GM12878 (cell line): ENCODE measurements around the gene GJD3. TPM values are rescaled to one million over a fixed set of nuclear protein-coding genes. Genes with fewer than 3 reads are reported as not detected.
A peak's percentile ranks its signal among the peaks of the same experiment; 100 is the strongest.

Experiments used
- BCL3 ChIP-seq: IDR thresholded peaks from 2 replicates; pipeline ENCODE4 v1.6.1; 2011; ENCODE audit warnings: borderline replicate concordance, low read depth, mild to moderate bottlenecking, moderate library complexity, low read length; ENCODE audit not compliant: insufficient read depth, poor library complexity, severe bottlenecking
- BRCA1 ChIP-seq: IDR thresholded peaks from 2 replicates; pipeline ENCODE4 v1.6.1; 2011; ENCODE audit warnings: low read depth, low read length, improper control_type of control experiment
- CBX3 ChIP-seq: fragments of 200-600 bp; sonication (generic); IDR thresholded peaks from 2 replicates; pipeline ENCODE4 v1.6.1; 2016; ENCODE audit warnings: low read depth, borderline replicate concordance
- CHD1 ChIP-seq: IDR thresholded peaks from 2 replicates; pipeline ENCODE4 v1.6.1; 2012; ENCODE audit warnings: low read depth, low read length, improper control_type of control experiment
- CHD4 ChIP-seq: fragments of 200-600 bp; sonication (generic); IDR thresholded peaks from 2 replicates; pipeline ENCODE4 v1.6.1; 2016; ENCODE audit warnings: mild to moderate bottlenecking
- CREM ChIP-seq: IDR thresholded peaks from 2 replicates; pipeline ENCODE4 v1.6.1; 2014; ENCODE audit warnings: antibody characterized with exemption, low read depth
- GABPA ChIP-seq: IDR thresholded peaks from 2 replicates; pipeline ENCODE4 v1.6.1; 2014; ENCODE audit warnings: antibody characterized with exemption, low read depth, mild to moderate bottlenecking, inconsistent platforms
- HSF1 ChIP-seq: fragments of 150-350 bp; IDR thresholded peaks from 2 replicates; pipeline ENCODE4 v1.6.1; 2014; ENCODE audit warnings: mild to moderate bottlenecking, low read depth, low read length
- IRF5 ChIP-seq: fragments of 450-650 bp; IDR thresholded peaks from 2 replicates; pipeline ENCODE4 v1.6.1; 2017; ENCODE audit warnings: borderline replicate concordance
- JUNB ChIP-seq: IDR thresholded peaks from 2 replicates; pipeline ENCODE4 v1.6.1; 2016; ENCODE audit warnings: antibody characterized with exemption, mild to moderate bottlenecking
- KAT2A ChIP-seq: conservative IDR thresholded peaks from 2 replicates; pipeline ENCODE4 v1.6.1; 2011; ENCODE audit warnings: low read depth, low read length; ENCODE audit not compliant: control insufficient read depth
- MEF2B ChIP-seq: fragments of 450-650 bp; IDR thresholded peaks from 2 replicates; pipeline ENCODE4 v1.6.1; 2018; ENCODE audit warnings: mild to moderate bottlenecking, moderate library complexity; ENCODE audit not compliant: partially characterized antibody, poor library complexity, severe bottlenecking
- MTA2 ChIP-seq: fragments of 450-650 bp; IDR thresholded peaks from 2 replicates; pipeline ENCODE4 v1.6.1; 2016; ENCODE audit warnings: low read depth, mild to moderate bottlenecking, moderate library complexity
- NBN ChIP-seq: fragments of 450-650 bp; IDR thresholded peaks from 2 replicates; pipeline ENCODE4 v1.6.1; 2016
- NFIC ChIP-seq: IDR thresholded peaks from 2 replicates; pipeline ENCODE4 v1.6.1; 2012; ENCODE audit warnings: low read depth, mild to moderate bottlenecking, inconsistent platforms, low read length, moderate library complexity
- NR2C2 ChIP-seq: IDR thresholded peaks from 2 replicates; pipeline ENCODE4 v1.6.1; 2011; ENCODE audit warnings: borderline replicate concordance, low read depth; ENCODE audit not compliant: control insufficient read depth, insufficient read length
- PML ChIP-seq: IDR thresholded peaks from 2 replicates; pipeline ENCODE4 v1.6.1; 2012; ENCODE audit warnings: low read length, inconsistent platforms
- POLR2AphosphoS5 ChIP-seq: IDR thresholded peaks from 2 replicates; pipeline ENCODE4 v1.6.1; 2011; ENCODE audit warnings: mild to moderate bottlenecking, low read length, inconsistent platforms
- SIN3A ChIP-seq: IDR thresholded peaks from 2 replicates; pipeline ENCODE4 v1.6.1; 2012; ENCODE audit warnings: low read depth, low read length, improper control_type of control experiment
- SMAD1 ChIP-seq: fragments of 450-650 bp; IDR thresholded peaks from 2 replicates; pipeline ENCODE4 v1.6.1; 2018; ENCODE audit warnings: mild to moderate bottlenecking, low read depth; ENCODE audit not compliant: partially characterized antibody
- SMARCA5 ChIP-seq: fragments of 450-650 bp; IDR thresholded peaks from 2 replicates; pipeline ENCODE4 v1.6.1; 2017; ENCODE audit warnings: mild to moderate bottlenecking
- SMC3 ChIP-seq: IDR thresholded peaks from 2 replicates; pipeline ENCODE4 v1.6.1; 2011; ENCODE audit warnings: low read length, improper control_type of control experiment, borderline replicate concordance
- SREBF2 ChIP-seq: IDR thresholded peaks from 2 replicates; pipeline ENCODE4 v1.6.1; 2012; ENCODE audit warnings: mild to moderate bottlenecking, low read length
- STAT1 ChIP-seq: fragments of 450-650 bp; conservative IDR thresholded peaks from 2 replicates; pipeline ENCODE4 v1.6.1; 2014; ENCODE audit warnings: antibody characterized with exemption, mild to moderate bottlenecking
- SUPT20H ChIP-seq: IDR thresholded peaks from 2 replicates; pipeline ENCODE4 v1.6.1; 2011; ENCODE audit warnings: low read depth, mild to moderate bottlenecking, low read length, moderate library complexity, borderline replicate concordance; ENCODE audit not compliant: control insufficient read depth
- SUZ12 ChIP-seq: fragments of 200-600 bp; sonication (generic); IDR thresholded peaks from one replicate; pipeline ENCODE4 v1.6.1; 2018; ENCODE audit warnings: antibody characterized with exemption, mild to moderate bottlenecking; ENCODE audit not compliant: unreplicated experiment
- ZNF217 ChIP-seq: fragments of 450-650 bp; IDR thresholded peaks from 2 replicates; pipeline ENCODE4 v1.6.1; 2017; ENCODE audit warnings: antibody characterized with exemption, mild to moderate bottlenecking
- ZNF622 ChIP-seq: fragments of 450-650 bp; IDR thresholded peaks from 2 replicates; pipeline ENCODE4 v1.6.1; 2017; ENCODE audit warnings: mild to moderate bottlenecking, inconsistent platforms
- polyA plus RNA-seq, 11 experiments: library from polyadenylated mRNA; depleted of rRNA in 4 of 11; unstranded in 6 of 11; stranded (reverse) in 5 of 11; fragments of >200 nt; fragmentation: Nextera tagmentation in 4 of 11; fragmentation: Illumina TruSeq in 1 of 11; extraction: Ambion mirVana in 4 of 11; extraction: Trizol in 1 of 11; gene quantifications; 1 replicate in 1 of 11; 2 replicates in 10 of 11; pipeline versions ENCODE4 v1.2.1 to v1.2.3, GENCODE V29; 2011 to 2016; ENCODE audit warnings: inconsistent platforms in 2 of 11, missing spikeins in 2 of 11, low read depth in 1 of 11
- total RNA-seq, 4 experiments: library from RNA; depleted of rRNA in 3 of 4; stranded (reverse); fragments of >200 nt in 3 of 4; fragmentation: Illumina TruSeq in 1 of 4; extraction: Trizol in 1 of 4; gene quantifications; 2 replicates each; pipeline versions ENCODE4 v1.2.1 to v1.2.3, GENCODE V29; 2013 to 2021

Gene GJD3
- total and polyA plus RNA-seq, 10 of the 15 experiments (the other 5 are each of a cell fraction or from before 2014, with no cell fraction given): 1.6 TPM; not detected in 9

DNA sequence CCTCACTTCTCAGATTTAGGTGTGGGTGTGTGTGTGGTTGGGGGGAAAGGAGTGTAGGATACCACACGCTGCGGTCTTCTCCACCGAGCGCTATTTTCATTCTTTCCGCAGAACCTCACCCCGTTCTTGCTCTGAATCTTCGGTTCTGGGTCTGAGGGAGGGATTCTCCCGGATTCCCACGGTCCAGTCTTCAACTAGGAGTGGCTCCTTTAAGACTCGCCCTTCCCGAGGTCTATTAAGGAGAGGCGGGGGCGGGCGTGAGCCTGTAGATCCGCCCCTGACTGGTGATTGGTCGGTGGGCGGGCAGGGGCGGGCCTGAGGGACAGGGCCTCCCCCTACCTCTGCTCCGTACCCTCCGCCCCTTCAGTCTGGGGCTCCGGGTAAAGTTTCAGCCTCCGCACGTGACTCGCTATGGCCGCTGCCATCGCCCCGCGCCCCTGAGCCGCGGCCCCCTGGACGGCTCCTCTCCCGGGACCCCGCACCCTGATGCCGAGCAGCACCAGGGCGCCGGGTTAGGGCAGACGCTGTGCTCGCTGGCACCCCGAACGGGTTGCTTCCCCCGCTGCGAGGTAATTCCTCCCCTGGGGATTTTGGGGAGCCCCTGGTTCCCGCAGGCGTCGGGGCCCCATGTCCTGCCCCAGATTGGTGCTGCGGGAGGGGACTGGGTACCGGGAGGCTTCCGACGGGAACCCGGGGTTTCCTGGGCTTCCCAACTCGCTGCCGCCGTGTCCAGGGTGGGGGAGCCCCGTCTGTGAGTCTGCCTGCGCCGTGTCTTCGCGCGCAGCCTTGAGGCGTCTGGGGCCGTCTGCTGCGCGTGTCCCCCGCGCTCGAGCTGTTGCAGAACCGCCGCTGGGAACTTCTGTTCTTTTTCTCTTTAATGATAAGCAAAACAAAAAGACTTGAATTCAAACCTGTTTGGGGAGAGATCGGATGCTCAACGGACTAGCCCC is 46.4 kb downstream of the GJD3 start (continued):
- TF ChIP-seq BCL3 (no peak), SIN3A (peak; percentile 87; the same call in 1 of the 2 replicates), CBX3 (no peak), SMC3 (no peak), MEF2B (peak; percentile 93), NFIC (no peak), KAT2A (no peak), IRF5 (no peak), HSF1 (no peak), PML (no peak), POLR2AphosphoS5 (peak; percentile 43; the same call in 1 of the 2 replicates), SMAD1 (no peak), JUNB (no peak), NR2C2 (no peak), SMARCA5 (peak; percentile 75; the same call in 1 of the 2 replicates), MTA2 (0 out of 2 replicates have a peak, but pooled peaks have one; percentile 41), ZNF622 (no peak), CREM (no peak), GABPA (no peak), CHD1 (no peak), ZNF217 (peak; percentile 43; the same call in 1 of the 2 replicates), SUPT20H (no peak), STAT1 (no peak), NBN (0 out of 2 replicates have a peak, but pooled peaks have one; percentile 49), CHD4 (no peak), BRCA1 (no peak), SUZ12 (no peak), SREBF2 (no peak)
